HCT116 (cell line): ENCODE measurements around the gene VASH2.

ENCODE experiments used
- POLR2A ChIP-seq: IDR thresholded peaks from 2 replicates; pipeline ENCODE4 v1.7.0; 2011; ENCODE audit warnings: borderline replicate concordance; ENCODE audit not compliant: insufficient read depth, insufficient read length; ENCODE audit errors: extremely low read depth
- RAD21 ChIP-seq: IDR thresholded peaks from 2 replicates; pipeline ENCODE4 v1.6.1; 2012; ENCODE audit warnings: low read depth, mild to moderate bottlenecking

- TF ChIP-seq RAD21 (no peak), POLR2A (no peak)
Observed at GRCh38 chr1:212958175-212958574, 7.8 kb downstream of the VASH2 start.
